Lung microvascular endothelial cell (primary cell): ENCODE results near the gene GPATCH2L. TPM values are rescaled to one million over a fixed set of nuclear protein-coding genes. Genes with fewer than 3 reads are reported as not detected.

ENCODE experiments used
- DNase-seq, 2 donors: peaks; one replicate each; pipeline versions ENCODE4 v3.0.0 to v3.0.0-alpha.2; 2010; ENCODE audit warnings: low read depth in 2 of 2
- total RNA-seq: library from RNA; depleted of rRNA; stranded (reverse); fragments of >200 nt; gene quantifications from 2 replicates; pipeline ENCODE4 v1.2.1, GENCODE V29; 2014

GPATCH2L gene
- total RNA-seq, 1 donor from 2014 or later, result 32.3 TPM

GRCh38 chr14:76256545-76256944, 104.8 kb downstream of the GPATCH2L start:
- DNase-seq, result no peak

DNA sequence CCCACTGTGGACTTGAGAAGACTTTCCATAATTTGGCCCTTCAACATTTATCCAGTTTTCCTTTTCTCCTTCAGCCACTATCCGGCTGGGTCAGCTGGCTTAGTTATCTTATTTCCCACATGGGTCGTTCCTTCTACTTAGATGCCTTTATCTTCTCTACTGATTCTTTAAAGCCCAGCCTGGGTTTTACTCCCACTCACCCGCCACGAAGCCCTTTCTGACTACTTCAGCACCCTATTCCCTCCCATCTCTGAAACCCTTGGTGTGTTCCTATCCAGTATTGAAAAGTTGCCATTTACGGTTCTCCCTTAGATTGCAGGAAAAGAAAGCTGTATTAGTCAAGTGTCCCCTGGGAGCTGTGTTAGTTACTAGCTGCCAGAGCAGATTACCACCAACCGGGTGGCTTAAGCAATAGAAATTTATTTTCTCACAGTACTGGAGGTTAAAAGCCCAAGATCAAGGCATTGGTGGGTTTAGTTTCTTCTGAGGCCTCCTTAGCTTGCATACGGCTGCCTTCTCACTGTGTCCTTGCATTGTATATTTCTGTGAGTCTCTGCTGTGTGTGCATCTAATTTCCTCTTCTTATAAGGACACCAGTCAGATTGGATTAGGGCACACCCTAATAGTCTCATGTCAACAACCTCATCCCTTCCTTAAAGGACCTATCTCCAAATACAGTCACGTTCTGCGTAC, 105.5 kb downstream of the GPATCH2L start:
- no peak for DNase-seq

- DNase-seq, result no peak
These were observed 106.2 kb downstream of the GPATCH2L start for GRCh38 chr14:76257842-76258397.

DNA sequence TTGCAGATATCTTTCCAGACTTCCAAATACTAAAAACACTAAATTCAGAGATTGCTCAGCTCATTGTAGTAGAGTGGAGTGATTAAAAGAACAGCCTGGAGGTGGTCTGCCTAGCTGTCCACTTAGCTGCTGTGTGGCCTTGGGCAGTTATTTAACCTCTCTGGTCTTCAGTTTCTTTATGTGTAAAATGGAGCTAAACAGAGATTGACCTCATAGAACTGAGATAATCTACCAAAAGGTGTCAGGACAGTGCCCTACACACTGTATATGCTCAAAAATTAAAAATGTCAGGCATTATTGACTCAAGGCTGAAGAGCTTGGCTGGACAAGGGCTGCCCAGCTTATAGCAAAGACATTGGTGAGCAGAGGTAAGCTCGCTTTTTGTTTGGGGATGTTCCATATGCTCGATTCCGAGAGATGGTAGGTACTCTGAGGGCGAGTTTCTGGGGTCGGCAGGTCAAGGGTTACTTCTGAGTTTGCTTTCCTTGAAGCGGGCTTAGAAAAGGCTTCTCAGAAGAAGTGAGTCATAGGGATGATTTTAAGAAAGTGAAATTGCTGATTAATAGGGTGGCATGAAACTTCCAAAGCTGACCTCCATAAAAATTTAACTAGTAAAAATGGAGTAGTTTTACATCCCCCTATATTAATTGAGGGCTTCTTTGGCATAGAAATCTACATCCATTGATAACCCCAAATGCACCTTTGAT, 107.5 kb downstream of the GPATCH2L start:
- DNase-seq, result no peak

- no peak for DNase-seq
These were observed 109.0 kb downstream of the GPATCH2L start for GRCh38 chr14:76260749-76261148.

DNA sequence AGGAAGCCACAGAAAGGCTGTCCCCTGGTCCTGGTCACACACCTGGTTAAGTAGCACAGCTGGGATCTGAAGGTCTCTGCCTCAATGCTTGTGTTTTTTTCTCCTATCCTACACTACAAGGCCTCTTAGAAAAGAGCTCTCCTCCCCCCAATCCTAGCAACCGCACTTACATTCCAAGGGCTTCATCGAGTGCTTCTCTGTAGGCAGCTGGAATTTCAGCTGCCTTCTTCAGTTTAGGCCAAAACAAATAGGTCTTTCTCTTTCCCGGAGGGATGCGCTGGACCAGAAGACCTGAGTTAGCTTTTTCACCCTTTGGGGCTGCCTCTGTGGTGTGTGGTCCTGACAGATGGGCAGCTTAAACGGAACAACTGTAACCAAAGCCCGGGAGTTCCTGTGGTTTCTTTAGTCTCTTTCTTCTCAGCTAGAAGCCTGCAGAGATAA, 109.7 kb downstream of the GPATCH2L start:
- no peak for DNase-seq

DNA sequence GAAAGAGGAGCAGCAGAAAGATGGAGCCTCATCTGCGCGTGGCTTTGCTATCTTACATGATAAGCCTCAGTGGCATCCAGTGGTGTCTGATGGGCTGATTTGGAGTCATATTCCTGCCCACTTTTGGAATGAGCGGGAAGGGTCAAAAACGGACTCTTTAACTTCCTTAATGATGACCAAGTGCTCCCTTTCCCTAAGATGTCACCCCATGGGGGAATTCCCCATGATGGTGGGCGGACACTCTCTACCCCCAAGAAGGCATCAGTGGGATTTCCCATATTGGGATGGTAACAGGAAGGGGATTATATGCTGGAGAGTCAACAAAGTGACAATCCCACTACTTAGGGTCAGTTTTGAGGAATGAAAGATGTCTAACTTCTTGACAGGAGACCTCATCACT, 110.9 kb downstream of the GPATCH2L start:
- DNase-seq, result no peak

Other genes starting within 250 kb of the GPATCH2L start
- gene TGFB3, start 169.9 kb upstream of the GPATCH2L start, total RNA-seq, result 2.0 and 4.0 TPM in 2 replicates
- gene IFT43, start 166.2 kb upstream of the GPATCH2L start, total RNA-seq, result 18.7 and 22.6 TPM in 2 replicates
- gene ESRRB, start 224.2 kb downstream of the GPATCH2L start, total RNA-seq, result not detected in 2 replicates